NCI-H2107 (cell line): ENCODE data around the gene FLT1.

Experiments
- DNase-seq: peaks from one replicate; lab custom pipeline; 2025; lab: John Stamatoyannopoulos, UW

Gene FLT1

GRCh38 chr13:28485551-28485950 is 9.4 kb downstream of the FLT1 start:
- no peak for DNase-seq

GRCh38 chr13:28485097-28485496 is 9.8 kb downstream of the FLT1 start:
- no peak for DNase-seq

GRCh38 chr13:28483313-28483931 is 11.5 kb downstream of the FLT1 start:
- no peak for DNase-seq

GRCh38 chr13:28479005-28479404 is 15.9 kb downstream of the FLT1 start:
- no peak for DNase-seq

GRCh38 chr13:28478127-28478526 is 16.8 kb downstream of the FLT1 start:
- DNase-seq, result no peak

GRCh38 chr13:28477709-28477973 is 17.3 kb downstream of the FLT1 start:
- no peak for DNase-seq

- DNase-seq, result no peak
These were observed 17.8 kb downstream of the FLT1 start for GRCh38 chr13:28476919-28477708.

- DNase-seq, result no peak
These were observed 18.8 kb downstream of the FLT1 start for GRCh38 chr13:28475916-28476725.

- DNase-seq, result no peak
These were observed 20.3 kb downstream of the FLT1 start for GRCh38 chr13:28474491-28475134.

- DNase-seq, result no peak
These were observed 21.9 kb downstream of the FLT1 start for GRCh38 chr13:28473044-28473443.

GRCh38 chr13:28471421-28471820 is 23.5 kb downstream of the FLT1 start:
- no peak for DNase-seq

- DNase-seq, result no peak
These were observed 24.6 kb downstream of the FLT1 start for GRCh38 chr13:28470296-28470695.

- DNase-seq, result no peak
These were observed 25.6 kb downstream of the FLT1 start for GRCh38 chr13:28469316-28469715.

- DNase-seq, result no peak
These were observed 26.7 kb downstream of the FLT1 start for GRCh38 chr13:28468023-28468915.

GRCh38 chr13:28467034-28467433 is 27.9 kb downstream of the FLT1 start:
- no peak for DNase-seq

- no peak for DNase-seq
These were observed 28.8 kb downstream of the FLT1 start for GRCh38 chr13:28466151-28466550.

GRCh38 chr13:28464861-28465460 is 30.0 kb downstream of the FLT1 start:
- no peak for DNase-seq

- no peak for DNase-seq
These were observed 31.4 kb downstream of the FLT1 start for GRCh38 chr13:28463481-28463880.

GRCh38 chr13:28459911-28460310 is 35.0 kb downstream of the FLT1 start:
- DNase-seq, result no peak

GRCh38 chr13:28458608-28459007 is 36.3 kb downstream of the FLT1 start:
- DNase-seq, result no peak

GRCh38 chr13:28458051-28458450 is 36.9 kb downstream of the FLT1 start:
- DNase-seq, result no peak
